AG04450 (cell line): ENCODE measurements around the gene FEM1A. TPM values are rescaled to one million over a fixed set of nuclear protein-coding genes. Genes with fewer than 3 reads are reported as not detected.
A peak's percentile ranks its signal among the peaks of the same experiment; 100 is the strongest.
"Not testable (repeated sequence)": the region's sequence is repeated elsewhere in the genome, so short reads cannot be mapped to it uniquely, and the experiment has no call there.

Experiments
- CTCF ChIA-PET: fragments of 300-600, 350-600 bp; formaldehyde crosslinking; extraction: SDS; loops from one replicate; lab custom pipeline; 2022; ENCODE audit warnings: antibody characterized with exemption, inconsistent platforms; lab: Charles Lee
- POLR2A ChIA-PET: fragments of 350-600 bp; formaldehyde crosslinking; extraction: SDS; loops from one replicate; lab custom pipeline; 2021; ENCODE audit warnings: antibody characterized with exemption, inconsistent platforms; lab: Yijun Ruan, JAX
- DNase-seq: peaks from one replicate; pipeline ENCODE4 v3.0.0-alpha.2; 2011; ENCODE audit warnings: low read depth, low spot score
- H3K27ac ChIP-seq: one replicate; pipeline ENCODE4 v1.5.1; 2012; ENCODE audit warnings: low read depth, low read length, control low read depth
- H3K27me3 ChIP-seq: one replicate; pipeline ENCODE4 v1.6.0; 2012; ENCODE audit warnings: low read length; ENCODE audit not compliant: control insufficient read depth, insufficient read depth
- H3K4me3 ChIP-seq: 2 replicates; pipeline ENCODE4 v1.5.1; 2011; ENCODE audit warnings: mild to moderate bottlenecking, low read depth, low read length, control low read depth
- H3K9me3 ChIP-seq: 2 replicates; pipeline ENCODE4 v1.5.1; 2012; ENCODE audit warnings: low read length; ENCODE audit not compliant: control insufficient read depth, insufficient read depth
- CTCF ChIP-seq: IDR thresholded peaks from 2 replicates; pipeline ENCODE4 v1.5.1; 2011; ENCODE audit warnings: low read depth, low read length, control low read depth, inconsistent platforms
- polyA minus RNA-seq: library from RNA; depleted of rRNA, polyadenylated mRNA; stranded (reverse); fragments of >200 nt; gene quantifications from 2 replicates; pipeline ENCODE4 v1.2.3, GENCODE V29; 2011; rRNA and poly(A)+ RNA removed
- polyA plus RNA-seq: library from polyadenylated mRNA; depleted of rRNA; stranded (reverse); fragments of >200 nt; gene quantifications from 2 replicates; pipeline ENCODE4 v1.2.3, GENCODE V29; 2011; rRNA removed

Gene FEM1A
- 3.0 and 4.0 TPM in 2 replicates for polyA plus RNA-seq
- polyA minus RNA-seq, result 6.0 and 7.1 TPM in 2 replicates

- peak; percentile 100 for DNase-seq
- TF ChIP-seq CTCF, result peak; percentile 99
- no peaks in the 10 kb centered on the region for H3K27me3 ChIP-seq
- no peaks in the 10 kb centered on the region; the same call in 1 of the 2 replicates for H3K9me3 ChIP-seq
- POLR2A ChIA-PET, result interaction anchor here (0.6 to 1.4 kb wide), 13 partner anchors 9 to 1562 kb away, joined by 3 to 13 read pairs (median 4); partner anchors contain the start of genes DPP9, KDM4B and PLIN3
- peak within 1 kb of the TSS; percentile 70 for H3K4me3 ChIP-seq
- CTCF ChIA-PET, result interaction anchor here (0.6 to 6.2 kb wide), 43 partner anchors 9 to 1025 kb away, joined by 3 to 220 read pairs (median 5); no protein-coding TSS in a partner anchor
- H3K27ac ChIP-seq, result peak within 1 kb of the TSS; percentile 39
These were observed at the start of gene FEM1A for GRCh38 chr19:4791183-4792018. Gene FEM1A (plus strand): TSS chr19:4791734. CDS start chr19:4791855, 121 bp downstream.

GRCh38 chr19:4742723-4743646 is 48.5 kb upstream of the FEM1A start:
- Histone ChIP-seq H3K9me3 (no peaks in the 10 kb centered on the region), H3K27me3 (peaks cover 6% of the 10 kb centered on the region), H3K4me3 (no peak overlapping the region), H3K27ac (no peak overlapping the region)
- ChIA-PET POLR2A (interaction anchor here (0.6 kb wide), 1 partner anchor 551 kb away, joined by 3 read pairs; no protein-coding TSS in a partner anchor), CTCF (interaction anchor here (0.6 to 1.0 kb wide), 3 partner anchors 48 to 948 kb away, joined by 3 to 4 read pairs (median 3); partner anchors contain the start of gene FEM1A)
- DNase-seq, result no peak
- no peak for TF ChIP-seq CTCF

- peak; percentile 73 for DNase-seq
- ChIA-PET POLR2A (no interaction called here), CTCF (interaction anchor here (1.0 kb wide), 1 partner anchor 13 kb away, joined by 4 read pairs; no protein-coding TSS in a partner anchor)
- Histone ChIP-seq H3K27ac (peak overlapping the region; percentile 21), H3K4me3 (no peak overlapping the region), H3K9me3 (peaks cover 4% of the 10 kb centered on the region; the same call in 1 of the 2 replicates), H3K27me3 (peaks cover 13% of the 10 kb centered on the region)
- no peak for TF ChIP-seq CTCF
These were observed 46.9 kb upstream of the FEM1A start for GRCh38 chr19:4744451-4745174.

GRCh38 chr19:4745175-4745574 is 46.4 kb upstream of the FEM1A start:
- H3K9me3 ChIP-seq, H3K27ac ChIP-seq, POLR2A ChIA-PET, H3K4me3 ChIP-seq, DNase-seq: not testable (repeated sequence)
- peaks cover 13% of the 10 kb centered on the region for H3K27me3 ChIP-seq
- CTCF ChIA-PET, result interaction anchor here (1.0 kb wide), 1 partner anchor 14 kb away, joined by 4 read pairs; no protein-coding TSS in a partner anchor
